Esophagus squamous epithelium (tissue), 4 donors: ENCODE measurements around the gene RAPGEF5.

Experiments used
- CTCF ChIP-seq, 6 experiments: fragments of 450-650 bp in 4 of 6; fragments of 200-600 bp in 2 of 6; sonication (generic) in 2 of 6; IDR thresholded peaks; one replicate each; pipeline ENCODE4 v1.5.1; 2016 to 2019; ENCODE audit warnings: antibody characterized with exemption in 6 of 6, mild to moderate bottlenecking in 4 of 6, moderate library complexity in 4 of 6
- POLR2A ChIP-seq, 4 donors: fragments of 450-650 bp; IDR thresholded peaks; one replicate each; pipeline ENCODE4 v1.6.1; 2017; ENCODE audit warnings: antibody characterized with exemption in 4 of 4, mild to moderate bottlenecking in 4 of 4, moderate library complexity in 3 of 4

DNA sequence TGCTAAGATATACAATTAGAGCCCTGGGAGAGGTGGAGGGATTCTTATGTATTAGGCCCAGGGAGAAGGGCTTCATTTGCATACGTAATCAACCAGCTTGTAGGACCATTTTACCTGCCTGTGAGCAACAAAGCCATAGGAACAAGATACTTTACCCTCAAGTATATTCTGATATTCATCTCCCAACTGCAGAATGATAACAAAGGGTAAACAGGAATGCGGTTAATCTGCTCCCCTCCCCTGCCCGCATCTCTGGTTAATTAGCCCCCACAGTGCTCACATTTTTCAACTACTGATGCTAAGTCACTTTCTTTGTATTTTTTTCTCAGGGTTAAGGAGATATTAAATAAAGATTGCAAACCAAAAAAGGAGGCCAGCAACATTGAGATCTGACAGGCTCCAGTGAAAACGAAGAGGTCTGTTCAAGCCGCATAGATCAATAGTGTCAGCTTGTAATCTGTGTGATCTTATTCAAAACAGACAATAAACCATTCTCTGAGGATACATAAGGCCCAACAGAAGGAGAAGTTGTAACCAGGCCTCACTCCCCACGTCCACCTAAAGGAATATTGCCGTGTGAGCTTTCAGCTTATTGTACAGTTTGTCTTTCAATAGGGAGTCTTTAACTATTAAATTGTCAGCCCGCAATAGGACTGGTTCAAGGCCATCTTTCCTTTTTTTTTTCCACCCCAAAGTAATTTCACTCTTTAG lies 203.4 kb downstream of the RAPGEF5 start:
- TF ChIP-seq CTCF (IDR thresholded peaks at IDR 0.05) (no peak), POLR2A (IDR thresholded peaks at IDR 0.05) (no peak)
